ENCODE measurements around the gene MYZAP.

The MYZAP gene

DNA sequence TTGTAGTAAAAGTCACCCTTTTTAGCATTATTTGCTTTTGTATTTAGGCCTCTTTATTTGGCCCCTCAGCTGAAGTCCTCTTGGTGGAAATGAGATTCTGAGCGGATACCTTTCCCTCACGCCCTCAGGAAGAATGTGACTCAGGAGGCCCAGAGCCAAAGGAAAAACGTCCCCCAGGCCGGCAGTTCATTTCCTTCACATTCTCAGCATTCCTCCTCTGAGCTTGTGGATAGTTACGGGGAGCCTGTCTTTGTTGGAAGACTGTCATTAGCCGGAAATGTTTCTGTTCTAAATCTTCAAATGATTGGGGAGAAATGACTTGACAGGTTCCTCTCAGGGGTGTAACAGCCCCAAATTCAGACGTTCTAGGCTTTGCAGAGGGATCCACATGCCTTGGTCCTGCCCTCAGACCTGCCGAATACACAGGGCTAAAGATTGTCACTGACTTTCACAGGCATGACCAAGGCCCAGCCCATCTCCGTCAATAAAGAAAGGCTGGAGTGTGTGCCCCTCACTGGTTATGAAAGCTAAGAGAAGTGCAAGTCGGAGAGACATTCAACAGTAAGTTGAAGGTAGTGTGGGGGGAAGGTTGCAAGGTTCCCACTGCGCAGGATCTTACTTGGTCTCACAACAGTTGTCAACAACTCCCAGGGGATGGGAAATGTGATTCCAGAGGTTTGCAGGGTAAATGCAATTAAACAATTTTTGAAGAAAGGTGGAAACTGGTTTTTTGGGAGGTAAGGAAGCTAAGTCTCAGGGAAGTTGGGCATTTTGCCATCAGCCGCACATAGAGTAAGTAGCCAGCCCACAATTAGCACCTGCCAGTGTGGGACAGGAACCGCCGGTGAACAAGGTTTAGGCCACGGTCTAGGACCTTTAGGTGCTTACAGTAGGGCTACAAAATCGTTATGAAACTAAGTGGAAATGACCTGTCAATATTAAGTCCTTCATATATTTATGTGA lies 39.7 kb upstream of the MYZAP start:
- Histone ChIP-seq H3K27me3 (ENCODE audit: control insufficient read depth in 2 of 2, insufficient read depth in 2 of 2, low read length in 2 of 2) (no peaks in the 10 kb centered on the region), H3K9ac (ENCODE audit: low read depth in 1 of 2, low read length in 2 of 2) (no peak overlapping the region), H3K27ac (ENCODE audit: low read depth in 2 of 2, low read length in 2 of 2) (no peak overlapping the region), H3K36me3 (ENCODE audit: control insufficient read depth in 2 of 2, insufficient read depth in 2 of 2, low read length in 2 of 2) (no peaks in the 10 kb centered on the region), H3K9me3 (ENCODE audit: control insufficient read depth in 2 of 2, low read length in 2 of 2) (no peaks in the 10 kb centered on the region), H3K4me1 (ENCODE audit: control insufficient read depth in 2 of 2, insufficient read depth in 2 of 2, low read length in 2 of 2) (peaks cover 9 to 24% of the 10 kb centered on the region in 2 donors), H3K4me3 (ENCODE audit: low read length in 2 of 2) (no peak overlapping the region)

DNA sequence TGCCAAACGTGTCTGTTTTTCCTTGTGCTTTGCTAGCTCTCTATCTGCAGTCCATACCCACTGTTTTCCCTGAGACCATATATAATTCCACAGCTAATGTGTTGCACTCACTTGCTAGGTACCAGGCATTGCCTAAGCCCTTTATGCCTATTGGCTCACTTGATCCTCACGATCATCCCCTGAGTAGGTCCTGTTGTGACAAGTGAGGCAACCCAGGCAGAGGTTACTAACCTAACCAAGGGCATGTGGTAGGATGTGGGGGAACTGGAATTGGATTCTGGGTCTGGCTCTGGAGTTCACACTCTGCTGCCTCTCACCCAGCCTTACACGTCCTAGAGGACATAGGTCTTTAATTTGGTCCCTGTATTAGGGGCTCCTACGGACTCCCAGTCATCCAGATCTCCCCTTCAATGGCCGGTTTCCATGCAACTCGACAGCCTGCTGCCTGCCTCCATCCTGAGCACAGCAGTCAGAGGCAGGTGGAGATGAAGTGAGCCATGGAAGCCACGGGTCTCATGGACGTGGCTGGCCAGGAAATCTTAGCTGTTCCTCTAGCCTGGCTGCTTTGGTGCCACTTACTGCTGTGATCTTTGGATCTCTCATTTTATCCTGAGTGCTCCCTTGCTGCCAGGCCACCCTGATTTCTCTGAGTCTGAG lies 38.9 kb upstream of the MYZAP start:
- no peak overlapping the region for H3K9ac ChIP-seq (ENCODE audit: low read depth in 1 of 2, low read length in 2 of 2)
- no peak overlapping the region for H3K4me3 ChIP-seq (ENCODE audit: low read length in 2 of 2)
- peaks cover 9 to 24% of the 10 kb centered on the region in 2 donors for H3K4me1 ChIP-seq (ENCODE audit: control insufficient read depth in 2 of 2, insufficient read depth in 2 of 2, low read length in 2 of 2)
- no peaks in the 10 kb centered on the region for H3K27me3 ChIP-seq (ENCODE audit: control insufficient read depth in 2 of 2, insufficient read depth in 2 of 2, low read length in 2 of 2)
- H3K27ac ChIP-seq (ENCODE audit: low read depth in 2 of 2, low read length in 2 of 2): no peak overlapping the region
- H3K9me3 ChIP-seq (ENCODE audit: control insufficient read depth in 2 of 2, low read length in 2 of 2): no peaks in the 10 kb centered on the region
- H3K36me3 ChIP-seq (ENCODE audit: control insufficient read depth in 2 of 2, insufficient read depth in 2 of 2, low read length in 2 of 2): no peaks in the 10 kb centered on the region

DNA sequence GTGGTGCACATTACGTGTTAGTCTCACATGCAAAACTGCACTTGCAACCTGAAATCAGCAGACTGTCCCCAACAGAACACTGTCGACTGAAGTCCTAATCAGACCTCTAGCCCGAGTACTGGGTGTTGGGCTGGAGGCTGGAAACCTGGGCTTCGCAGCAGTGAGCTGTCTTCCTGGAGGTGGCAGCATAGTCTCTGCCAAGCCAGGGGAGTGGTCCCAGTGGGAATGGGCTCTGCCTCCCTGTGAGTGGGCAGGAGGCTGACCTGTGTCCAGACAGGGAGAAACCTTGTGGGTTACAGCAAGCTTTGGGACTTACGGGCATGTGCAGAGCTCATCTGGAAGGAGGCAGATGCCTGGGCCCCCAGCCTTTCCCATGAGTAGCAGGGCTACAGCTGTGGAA lies 38.2 kb upstream of the MYZAP start:
- Histone ChIP-seq H3K27me3 (ENCODE audit: control insufficient read depth in 2 of 2, insufficient read depth in 2 of 2, low read length in 2 of 2) (no peaks in the 10 kb centered on the region), H3K27ac (ENCODE audit: low read depth in 2 of 2, low read length in 2 of 2) (no peak overlapping the region), H3K9ac (ENCODE audit: low read depth in 1 of 2, low read length in 2 of 2) (no peak overlapping the region), H3K4me1 (ENCODE audit: control insufficient read depth in 2 of 2, insufficient read depth in 2 of 2, low read length in 2 of 2) (peaks cover 7 to 22% of the 10 kb centered on the region in 2 donors), H3K4me3 (ENCODE audit: low read length in 2 of 2) (no peak overlapping the region), H3K36me3 (ENCODE audit: control insufficient read depth in 2 of 2, insufficient read depth in 2 of 2, low read length in 2 of 2) (no peaks in the 10 kb centered on the region), H3K9me3 (ENCODE audit: control insufficient read depth in 2 of 2, low read length in 2 of 2) (no peaks in the 10 kb centered on the region)

DNA sequence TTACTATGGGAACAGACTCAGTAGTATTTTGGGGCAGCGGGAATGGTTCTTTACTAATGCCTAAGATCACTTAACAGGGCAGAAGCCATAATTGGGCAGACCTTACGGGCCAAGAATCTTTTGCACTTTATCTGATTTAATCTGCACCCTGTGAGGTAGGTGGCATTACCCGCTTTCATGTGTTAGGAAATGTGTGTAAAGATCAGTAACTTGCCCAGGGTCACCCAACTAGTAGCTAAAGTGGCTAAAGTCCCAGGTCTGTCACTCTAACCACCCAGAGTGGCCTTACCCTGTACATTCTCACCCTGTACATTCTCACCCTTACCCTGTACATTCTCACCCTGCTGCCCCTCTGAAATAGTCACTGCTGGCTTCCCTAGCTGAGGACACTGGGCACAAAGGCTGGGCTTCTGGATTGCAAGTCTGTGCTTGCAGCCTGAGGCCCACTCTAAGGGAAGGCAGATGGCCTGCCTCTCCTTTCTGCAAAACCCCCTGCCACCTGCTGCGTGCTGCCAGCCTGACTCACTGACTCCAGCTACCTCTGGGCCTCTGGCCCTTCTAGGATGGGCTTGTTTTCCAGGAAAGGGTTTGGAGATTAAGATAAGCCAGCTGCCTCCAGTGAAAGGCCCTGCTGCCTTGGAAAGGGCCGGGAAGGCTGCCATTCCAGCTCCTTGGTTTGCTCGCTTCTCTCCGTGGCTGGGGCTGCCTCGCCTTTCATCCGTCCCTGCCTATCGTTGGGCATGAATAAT lies 37.5 kb upstream of the MYZAP start:
- H3K9ac ChIP-seq (ENCODE audit: low read depth in 1 of 2, low read length in 2 of 2): no peak overlapping the region
- no peak overlapping the region for H3K27ac ChIP-seq (ENCODE audit: low read depth in 2 of 2, low read length in 2 of 2)
- H3K9me3 ChIP-seq (ENCODE audit: control insufficient read depth in 2 of 2, low read length in 2 of 2): no peaks in the 10 kb centered on the region
- no peaks in the 10 kb centered on the region for H3K36me3 ChIP-seq (ENCODE audit: control insufficient read depth in 2 of 2, insufficient read depth in 2 of 2, low read length in 2 of 2)
- no peak overlapping the region for H3K4me3 ChIP-seq (ENCODE audit: low read length in 2 of 2)
- H3K27me3 ChIP-seq (ENCODE audit: control insufficient read depth in 2 of 2, insufficient read depth in 2 of 2, low read length in 2 of 2): no peaks in the 10 kb centered on the region
- peaks cover 0 to 14% of the 10 kb centered on the region in 2 donors for H3K4me1 ChIP-seq (ENCODE audit: control insufficient read depth in 2 of 2, insufficient read depth in 2 of 2, low read length in 2 of 2)

DNA sequence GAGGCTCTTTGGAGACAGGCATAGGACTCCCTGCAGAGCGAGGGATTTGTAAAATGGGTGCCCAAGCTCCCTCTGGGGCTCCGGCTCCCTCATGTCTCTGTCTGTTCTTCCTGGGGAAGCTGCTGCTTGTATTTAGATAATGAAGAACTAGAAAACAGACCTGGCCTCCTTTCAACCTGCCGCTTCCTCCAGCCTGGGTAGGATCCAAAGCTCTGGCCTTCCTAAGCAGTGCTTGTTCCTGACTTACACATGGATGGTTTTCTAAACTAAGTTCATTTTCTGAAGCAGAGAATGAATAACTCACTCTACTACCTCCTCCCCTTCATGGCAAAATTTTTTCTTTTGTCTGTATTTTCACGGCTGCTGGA lies 36.9 kb upstream of the MYZAP start:
- H3K4me3 ChIP-seq (ENCODE audit: low read length in 2 of 2): no peak overlapping the region
- no peaks in the 10 kb centered on the region for H3K9me3 ChIP-seq (ENCODE audit: control insufficient read depth in 2 of 2, low read length in 2 of 2)
- H3K4me1 ChIP-seq (ENCODE audit: control insufficient read depth in 2 of 2, insufficient read depth in 2 of 2, low read length in 2 of 2): peaks cover 0 to 9% of the 10 kb centered on the region in 2 donors
- no peak overlapping the region for H3K27ac ChIP-seq (ENCODE audit: low read depth in 2 of 2, low read length in 2 of 2)
- no peaks in the 10 kb centered on the region for H3K27me3 ChIP-seq (ENCODE audit: control insufficient read depth in 2 of 2, insufficient read depth in 2 of 2, low read length in 2 of 2)
- no peaks in the 10 kb centered on the region for H3K36me3 ChIP-seq (ENCODE audit: control insufficient read depth in 2 of 2, insufficient read depth in 2 of 2, low read length in 2 of 2)
- no peak overlapping the region for H3K9ac ChIP-seq (ENCODE audit: low read depth in 1 of 2, low read length in 2 of 2)

DNA sequence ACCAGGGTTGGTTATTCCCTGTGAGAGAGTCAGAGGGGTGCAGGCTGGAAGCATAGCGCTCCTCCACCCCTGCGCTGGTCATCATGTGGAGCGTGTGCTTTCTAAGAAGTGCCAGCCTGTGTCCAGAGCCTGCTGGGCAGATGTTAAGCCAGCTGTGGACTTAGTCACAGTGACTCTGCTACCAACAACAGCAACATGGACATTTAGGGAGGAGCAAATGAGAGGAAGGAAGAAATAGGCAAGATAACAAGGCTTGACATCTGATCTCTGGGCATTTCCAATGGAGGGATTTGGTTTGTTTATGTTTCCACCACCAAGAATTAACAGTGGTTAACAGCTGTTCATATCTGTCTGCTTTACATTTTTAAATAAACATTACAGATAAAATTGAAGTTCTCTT lies 36.4 kb upstream of the MYZAP start:
- Histone ChIP-seq H3K4me3 (ENCODE audit: low read length in 2 of 2) (no peak overlapping the region), H3K4me1 (ENCODE audit: control insufficient read depth in 2 of 2, insufficient read depth in 2 of 2, low read length in 2 of 2) (peaks cover 1 to 10% of the 10 kb centered on the region in 2 donors)

DNA sequence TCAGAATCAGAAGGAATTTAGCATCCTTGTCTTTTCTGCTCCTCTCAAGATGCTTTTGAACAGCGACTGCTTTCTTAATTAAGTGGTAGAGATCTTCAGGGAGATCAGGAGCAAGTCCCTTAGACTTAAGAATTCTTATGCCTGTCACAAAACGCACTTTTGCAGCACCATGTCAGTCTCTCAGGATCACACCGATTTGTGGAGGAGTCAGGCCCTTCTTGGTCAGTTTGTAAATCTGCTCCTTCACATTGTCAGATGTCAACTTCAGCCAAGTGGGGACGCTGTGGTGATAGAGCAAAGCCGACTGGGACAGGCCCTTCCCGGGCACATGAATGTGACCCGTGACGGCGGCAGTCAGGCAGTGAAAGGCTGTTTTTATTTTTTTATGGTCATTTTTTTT lies 35.7 kb upstream of the MYZAP start:
- H3K9ac ChIP-seq (ENCODE audit: low read depth in 1 of 2, low read length in 2 of 2): no peak overlapping the region
- no peak overlapping the region for H3K4me3 ChIP-seq (ENCODE audit: low read length in 2 of 2)
- H3K9me3 ChIP-seq (ENCODE audit: control insufficient read depth in 2 of 2, low read length in 2 of 2): no peaks in the 10 kb centered on the region
- H3K27ac ChIP-seq (ENCODE audit: low read depth in 2 of 2, low read length in 2 of 2): no peak overlapping the region
- peaks cover 5 to 13% of the 10 kb centered on the region in 2 donors for H3K4me1 ChIP-seq (ENCODE audit: control insufficient read depth in 2 of 2, insufficient read depth in 2 of 2, low read length in 2 of 2)
- no peaks in the 10 kb centered on the region for H3K27me3 ChIP-seq (ENCODE audit: control insufficient read depth in 2 of 2, insufficient read depth in 2 of 2, low read length in 2 of 2)
- no peaks in the 10 kb centered on the region for H3K36me3 ChIP-seq (ENCODE audit: control insufficient read depth in 2 of 2, insufficient read depth in 2 of 2, low read length in 2 of 2)

More for the DNA sequence above, 36.4 kb upstream of the MYZAP start:
- H3K36me3 ChIP-seq (ENCODE audit: control insufficient read depth in 2 of 2, insufficient read depth in 2 of 2, low read length in 2 of 2): no peaks in the 10 kb centered on the region
- no peak overlapping the region for H3K27ac ChIP-seq (ENCODE audit: low read depth in 2 of 2, low read length in 2 of 2)
- no peaks in the 10 kb centered on the region for H3K9me3 ChIP-seq (ENCODE audit: control insufficient read depth in 2 of 2, low read length in 2 of 2)
- no peak overlapping the region for H3K9ac ChIP-seq (ENCODE audit: low read depth in 1 of 2, low read length in 2 of 2)
- H3K27me3 ChIP-seq (ENCODE audit: control insufficient read depth in 2 of 2, insufficient read depth in 2 of 2, low read length in 2 of 2): no peaks in the 10 kb centered on the region

DNA sequence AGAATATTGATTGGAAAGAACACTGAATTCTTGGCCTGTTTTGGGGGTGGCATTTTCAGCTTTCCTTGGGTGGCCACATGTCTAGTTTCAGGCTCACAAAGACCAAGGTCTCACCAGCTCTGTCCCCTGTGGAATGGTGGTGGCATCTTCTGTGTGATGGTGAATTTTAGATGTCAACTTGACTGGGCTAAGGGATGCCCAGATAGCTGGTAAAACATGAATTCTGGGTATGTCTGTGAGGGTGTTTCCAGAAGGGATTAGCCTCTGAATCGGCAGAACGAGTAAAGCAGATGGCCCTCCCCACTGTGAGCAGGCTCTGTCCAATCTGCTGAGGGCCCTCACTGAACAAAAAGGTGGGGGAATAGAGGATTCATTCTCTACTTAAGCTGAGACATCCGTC lies 34.4 kb upstream of the MYZAP start:
- Histone ChIP-seq H3K4me1 (ENCODE audit: control insufficient read depth in 2 of 2, insufficient read depth in 2 of 2, low read length in 2 of 2) (peaks cover 5 to 13% of the 10 kb centered on the region in 2 donors), H3K27me3 (ENCODE audit: control insufficient read depth in 2 of 2, insufficient read depth in 2 of 2, low read length in 2 of 2) (no peaks in the 10 kb centered on the region), H3K4me3 (ENCODE audit: low read length in 2 of 2) (no peak overlapping the region), H3K36me3 (ENCODE audit: control insufficient read depth in 2 of 2, insufficient read depth in 2 of 2, low read length in 2 of 2) (no peaks in the 10 kb centered on the region), H3K9ac (ENCODE audit: low read depth in 1 of 2, low read length in 2 of 2) (no peak overlapping the region), H3K27ac (ENCODE audit: low read depth in 2 of 2, low read length in 2 of 2) (no peak overlapping the region), H3K9me3 (ENCODE audit: control insufficient read depth in 2 of 2, low read length in 2 of 2) (no peaks in the 10 kb centered on the region)

DNA sequence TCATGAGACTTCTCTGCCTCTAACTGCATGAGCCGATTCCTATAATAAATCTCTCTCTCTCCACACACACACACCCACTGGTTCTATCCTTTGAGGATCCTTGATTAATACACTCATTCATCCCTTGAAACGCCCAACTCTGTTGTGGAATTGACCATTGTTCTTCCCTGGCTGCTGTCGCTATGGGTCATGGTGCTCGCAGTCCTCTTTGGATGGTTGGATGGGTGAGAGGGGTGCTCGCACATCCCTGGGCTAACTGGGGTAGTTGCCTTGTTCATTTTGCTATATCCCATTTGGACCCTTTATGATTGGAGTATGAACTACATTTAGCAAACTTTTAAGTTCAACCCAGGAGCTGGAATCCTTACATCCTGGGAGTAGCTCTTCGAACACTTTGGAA lies 33.9 kb upstream of the MYZAP start:
- peaks cover 5 to 13% of the 10 kb centered on the region in 2 donors for H3K4me1 ChIP-seq (ENCODE audit: control insufficient read depth in 2 of 2, insufficient read depth in 2 of 2, low read length in 2 of 2)

DNA sequence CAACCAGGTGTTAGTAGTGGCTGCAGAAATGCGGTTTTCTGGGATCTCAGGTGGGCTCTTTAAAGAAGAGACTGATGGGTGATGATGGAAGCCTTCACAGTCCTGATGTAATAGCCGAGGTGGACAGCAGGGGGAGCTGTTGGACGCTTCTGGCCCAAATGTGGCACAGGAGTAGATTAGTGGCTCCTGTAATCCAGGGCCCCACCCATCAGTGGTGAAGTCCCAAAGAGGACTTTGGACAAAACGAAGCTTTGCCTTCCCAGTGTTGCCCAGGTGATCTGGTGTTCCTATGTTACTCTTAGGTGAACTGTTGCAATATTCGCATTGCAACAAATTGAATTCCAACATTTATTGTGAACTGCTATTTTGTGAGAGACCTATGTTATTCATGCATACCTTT lies 31.8 kb upstream of the MYZAP start:
- no peaks in the 10 kb centered on the region for H3K27me3 ChIP-seq (ENCODE audit: control insufficient read depth in 2 of 2, insufficient read depth in 2 of 2, low read length in 2 of 2)
- no peaks in the 10 kb centered on the region for H3K36me3 ChIP-seq (ENCODE audit: control insufficient read depth in 2 of 2, insufficient read depth in 2 of 2, low read length in 2 of 2)
- peaks cover 5 to 13% of the 10 kb centered on the region in 2 donors for H3K4me1 ChIP-seq (ENCODE audit: control insufficient read depth in 2 of 2, insufficient read depth in 2 of 2, low read length in 2 of 2)
- H3K9ac ChIP-seq (ENCODE audit: low read depth in 1 of 2, low read length in 2 of 2): no peak overlapping the region
- H3K9me3 ChIP-seq (ENCODE audit: control insufficient read depth in 2 of 2, low read length in 2 of 2): no peaks in the 10 kb centered on the region
- H3K27ac ChIP-seq (ENCODE audit: low read depth in 2 of 2, low read length in 2 of 2): peak overlapping the region; percentile 40 to 56
- H3K4me3 ChIP-seq (ENCODE audit: low read length in 2 of 2): peak overlapping the region in 1 of 2 donors; percentile 37

More for the DNA sequence above, 33.9 kb upstream of the MYZAP start:
- H3K9me3 ChIP-seq (ENCODE audit: control insufficient read depth in 2 of 2, low read length in 2 of 2): no peaks in the 10 kb centered on the region
- no peaks in the 10 kb centered on the region for H3K36me3 ChIP-seq (ENCODE audit: control insufficient read depth in 2 of 2, insufficient read depth in 2 of 2, low read length in 2 of 2)
- no peak overlapping the region for H3K4me3 ChIP-seq (ENCODE audit: low read length in 2 of 2)
- no peak overlapping the region for H3K9ac ChIP-seq (ENCODE audit: low read depth in 1 of 2, low read length in 2 of 2)
- no peak overlapping the region for H3K27ac ChIP-seq (ENCODE audit: low read depth in 2 of 2, low read length in 2 of 2)
- H3K27me3 ChIP-seq (ENCODE audit: control insufficient read depth in 2 of 2, insufficient read depth in 2 of 2, low read length in 2 of 2): no peaks in the 10 kb centered on the region

Measured in mucosa of rectum (tissue), 2 donors.